Lower lobe of right lung (tissue), 2 donors: ENCODE data around the gene CTNS. TPM values are rescaled to one million over a fixed set of nuclear protein-coding genes. Genes with fewer than 3 reads are reported as not detected.

ENCODE experiments used
- ATAC-seq, 2 donors: fragments of 200-7000 bp; cut with Tn5 transposase; one replicate each; pipeline ENCODE4 v1.9.1; 2020 to 2022; ENCODE audit warnings: mild to moderate bottlenecking in 2 of 2, moderate library complexity in 2 of 2
- DNase-seq: peaks from one replicate; pipeline ENCODE4 v3.0.0-alpha.2; 2020
- H3K27ac ChIP-seq: fragments of 200-600 bp; one replicate; pipeline ENCODE4 v1.8.0; 2022
- H3K27me3 ChIP-seq: fragments of 200-600 bp; one replicate; pipeline ENCODE4 v1.8.0; 2022; ENCODE audit warnings: low read depth
- H3K36me3 ChIP-seq: fragments of 200-600 bp; one replicate; pipeline ENCODE4 v1.8.0; 2022; ENCODE audit warnings: mild to moderate bottlenecking
- H3K4me1 ChIP-seq: fragments of 200-600 bp; one replicate; pipeline ENCODE4 v1.8.0; 2022
- H3K4me3 ChIP-seq: fragments of 200-600 bp; one replicate; pipeline ENCODE4 v1.8.0; 2022; ENCODE audit warnings: mild to moderate bottlenecking
- H3K9me3 ChIP-seq: fragments of 200-600 bp; one replicate; pipeline ENCODE4 v1.8.0; 2022
- intact Hi-C: fragments of 100-400 bp; cut with DNase I; formaldehyde crosslinking; loops from one replicate; pipeline ENCODE4 v1.11.0; 2022
- total RNA-seq: library from RNA; stranded (reverse); fragmentation: NEBNext Ultra II Directional; extraction: Animal tissue kit (Norgen Biotek cat#: 25700); gene quantifications from one replicate; pipeline ENCODE4 v1.2.1, GENCODE V29; 2021
- TF ChIP-seq, protein P1 (sequence below): fragments of 200-600 bp; IDR thresholded peaks from one replicate; pipeline ENCODE4 v1.8.0; 2022; ENCODE audit warnings: antibody characterized with exemption, mild to moderate bottlenecking
- donor health status: DM: no; HTN: yes; CAD: no; lungs with severe emphysema.

The CTNS gene
- total RNA-seq, 1 donor from 2014 or later = 21.1 TPM

DNA sequence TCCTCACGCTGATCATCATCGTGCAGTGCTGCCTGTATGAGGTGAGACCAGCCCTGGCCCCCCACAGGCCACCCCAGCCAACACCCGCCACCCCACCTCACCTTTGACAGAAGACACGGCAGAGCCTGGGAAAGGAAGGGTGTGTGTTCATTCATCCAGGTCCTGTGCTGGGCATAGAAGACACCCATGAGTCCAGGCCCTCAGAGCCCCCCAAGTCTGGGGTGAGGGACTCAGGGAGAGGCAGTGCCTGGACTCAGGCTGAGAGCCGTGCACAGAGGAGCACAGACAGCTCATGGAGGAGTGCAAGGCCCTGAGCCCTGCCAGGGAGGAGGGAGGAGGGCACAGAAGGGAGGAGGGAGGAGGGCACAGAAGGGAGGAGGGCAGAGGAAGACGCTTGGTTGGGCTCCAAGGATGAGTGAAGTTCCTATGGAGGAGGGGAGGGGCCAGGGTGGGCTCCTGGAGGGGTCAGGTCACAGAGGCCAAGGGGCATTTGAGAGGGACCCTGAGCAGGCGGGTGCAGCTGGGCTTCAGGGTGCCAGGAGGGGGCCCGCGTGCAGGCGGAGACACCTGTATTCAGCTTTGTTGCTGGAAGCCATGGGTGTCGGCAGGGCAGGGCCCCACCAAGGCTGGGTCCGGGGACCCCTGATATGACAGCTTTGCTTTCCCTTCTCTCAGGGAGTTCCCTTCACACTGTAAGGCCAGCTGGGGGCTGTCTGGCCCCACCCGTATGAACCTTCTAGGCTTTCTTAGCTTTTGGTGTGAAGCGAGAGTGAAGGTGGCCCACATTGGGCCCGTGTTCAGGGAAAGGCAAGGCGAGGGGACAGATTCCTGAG is 20.4 kb downstream of the CTNS start:
- TF ChIP-seq, protein P1, sequence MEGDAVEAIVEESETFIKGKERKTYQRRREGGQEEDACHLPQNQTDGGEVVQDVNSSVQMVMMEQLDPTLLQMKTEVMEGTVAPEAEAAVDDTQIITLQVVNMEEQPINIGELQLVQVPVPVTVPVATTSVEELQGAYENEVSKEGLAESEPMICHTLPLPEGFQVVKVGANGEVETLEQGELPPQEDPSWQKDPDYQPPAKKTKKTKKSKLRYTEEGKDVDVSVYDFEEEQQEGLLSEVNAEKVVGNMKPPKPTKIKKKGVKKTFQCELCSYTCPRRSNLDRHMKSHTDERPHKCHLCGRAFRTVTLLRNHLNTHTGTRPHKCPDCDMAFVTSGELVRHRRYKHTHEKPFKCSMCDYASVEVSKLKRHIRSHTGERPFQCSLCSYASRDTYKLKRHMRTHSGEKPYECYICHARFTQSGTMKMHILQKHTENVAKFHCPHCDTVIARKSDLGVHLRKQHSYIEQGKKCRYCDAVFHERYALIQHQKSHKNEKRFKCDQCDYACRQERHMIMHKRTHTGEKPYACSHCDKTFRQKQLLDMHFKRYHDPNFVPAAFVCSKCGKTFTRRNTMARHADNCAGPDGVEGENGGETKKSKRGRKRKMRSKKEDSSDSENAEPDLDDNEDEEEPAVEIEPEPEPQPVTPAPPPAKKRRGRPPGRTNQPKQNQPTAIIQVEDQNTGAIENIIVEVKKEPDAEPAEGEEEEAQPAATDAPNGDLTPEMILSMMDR = no peak
- Histone ChIP-seq H3K4me3 (no peak overlapping the region), H3K4me1 (peaks cover 15% of the 10 kb centered on the region), H3K36me3 (peaks cover 34% of the 10 kb centered on the region), H3K27me3 (no peaks in the 10 kb centered on the region), H3K27ac (no peak overlapping the region), H3K9me3 (no peaks in the 10 kb centered on the region)
- ATAC-seq (no peak), DNase-seq (no peak)
- intact Hi-C loops = no loop called here

DNA sequence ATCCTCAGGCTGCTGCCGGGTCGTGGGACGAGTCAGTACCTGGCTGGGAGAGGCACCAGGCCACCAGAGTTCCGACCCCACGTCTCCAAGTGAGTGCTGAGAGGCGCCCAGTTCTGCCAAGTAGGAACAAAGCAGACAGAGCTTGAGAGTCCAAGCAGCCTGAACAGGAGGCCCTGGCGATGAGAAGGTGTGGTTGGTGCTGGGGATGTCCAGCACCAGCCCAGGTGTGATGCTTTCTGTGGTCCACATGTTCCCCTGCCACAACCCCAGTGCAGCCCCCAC is 21.0 kb downstream of the CTNS start:
- Histone ChIP-seq H3K4me1 (peaks cover 15% of the 10 kb centered on the region), H3K27ac (no peak overlapping the region), H3K36me3 (peaks cover 40% of the 10 kb centered on the region), H3K4me3 (no peak overlapping the region), H3K9me3 (no peaks in the 10 kb centered on the region), H3K27me3 (no peaks in the 10 kb centered on the region)
- TF ChIP-seq, protein P1 = no peak
- ATAC-seq (no peak), DNase-seq (no peak)
- intact Hi-C loops = no loop called here

DNA sequence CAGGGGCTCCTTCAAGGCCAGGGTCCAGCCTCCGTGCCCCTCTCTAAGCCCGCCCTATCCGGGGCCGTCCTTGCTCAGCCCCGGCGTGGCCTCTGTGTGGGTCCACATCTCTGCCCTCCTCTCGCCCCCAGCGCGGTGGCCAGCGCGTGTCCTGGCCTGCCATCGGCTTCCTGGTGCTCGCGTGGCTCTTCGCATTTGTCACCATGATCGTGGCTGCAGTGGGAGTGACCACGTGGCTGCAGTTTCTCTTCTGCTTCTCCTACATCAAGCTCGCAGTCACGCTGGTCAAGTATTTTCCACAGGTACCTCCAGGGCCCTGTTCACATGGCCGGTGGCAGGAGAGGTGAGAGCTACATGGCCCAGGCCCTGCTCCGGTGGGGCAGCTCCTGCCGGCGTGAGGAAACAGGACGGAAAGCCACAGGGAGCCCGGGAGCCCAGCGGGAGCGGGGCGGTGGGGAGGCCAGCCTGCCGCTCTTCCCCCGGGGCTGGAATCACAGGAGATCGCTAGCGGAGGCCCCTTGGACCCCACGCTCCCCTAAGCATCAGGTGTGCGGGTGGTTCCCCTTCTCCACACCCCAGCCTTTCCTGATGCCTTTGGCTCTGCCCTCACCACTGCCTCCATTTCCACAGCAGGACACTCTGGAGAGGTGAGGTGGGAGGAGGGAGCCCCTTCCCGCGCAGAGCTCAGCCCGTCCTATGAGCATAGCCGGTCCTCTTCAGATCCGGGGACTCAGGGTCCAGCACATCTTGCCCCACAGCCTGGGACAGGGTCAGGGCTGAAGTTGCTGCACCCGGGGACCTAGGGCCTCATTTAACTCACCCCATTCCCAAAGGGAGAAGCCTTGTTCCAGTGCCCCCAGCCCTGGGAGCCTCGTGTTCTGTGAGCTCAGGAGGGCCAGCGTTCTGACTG is 21.6 kb downstream of the CTNS start:
- no peak for DNase-seq
- Histone ChIP-seq H3K4me1 (peaks cover 15% of the 10 kb centered on the region), H3K4me3 (no peak overlapping the region), H3K36me3 (peaks cover 46% of the 10 kb centered on the region), H3K9me3 (no peaks in the 10 kb centered on the region), H3K27me3 (no peaks in the 10 kb centered on the region), H3K27ac (no peak overlapping the region)
- no peak for ATAC-seq
- TF ChIP-seq, protein P1 = no peak
- intact Hi-C loops = no loop called here

DNA sequence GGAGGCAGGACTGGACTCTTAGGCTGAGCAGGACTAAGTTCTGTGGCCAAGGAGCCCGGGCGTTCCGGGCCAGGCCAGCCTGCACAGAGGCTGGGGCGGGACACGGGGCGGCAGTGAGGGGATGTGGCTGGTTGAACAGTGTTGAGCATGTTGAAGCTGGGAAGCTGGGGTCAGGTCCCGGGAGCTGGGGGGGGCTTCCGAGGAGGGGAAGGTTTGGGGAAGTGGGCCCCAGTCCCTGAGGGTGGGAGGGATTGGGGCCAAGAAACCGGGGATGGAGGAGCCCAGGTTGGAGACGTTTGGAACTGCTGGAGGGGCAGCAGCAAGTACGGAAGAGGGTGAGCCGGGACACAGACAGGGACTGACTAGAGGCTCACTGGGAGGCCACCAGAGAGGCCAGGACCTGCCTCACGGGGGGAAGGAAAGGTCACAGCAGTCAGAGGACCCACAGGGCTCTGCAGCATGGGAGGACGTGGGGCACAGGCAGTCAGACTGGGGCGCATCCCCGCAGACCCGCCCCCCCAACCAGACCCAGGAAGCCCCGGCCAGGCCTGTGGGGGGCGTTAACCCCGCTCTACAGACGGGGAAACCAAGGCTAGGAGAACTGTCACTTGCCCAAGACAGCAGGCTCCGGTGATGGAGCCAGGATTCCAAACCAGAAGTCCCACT is 22.4 kb downstream of the CTNS start:
- peak overlapping the region; percentile 53 for H3K27ac ChIP-seq
- H3K9me3 ChIP-seq = no peaks in the 10 kb centered on the region
- peaks cover 15% of the 10 kb centered on the region for H3K4me1 ChIP-seq
- H3K4me3 ChIP-seq = no peak overlapping the region
- peaks cover 54% of the 10 kb centered on the region for H3K36me3 ChIP-seq
- no peak for DNase-seq
- no peaks in the 10 kb centered on the region for H3K27me3 ChIP-seq
- TF ChIP-seq, protein P1 = no peak
- no peak for ATAC-seq
- intact Hi-C loops = no loop called here

DNA sequence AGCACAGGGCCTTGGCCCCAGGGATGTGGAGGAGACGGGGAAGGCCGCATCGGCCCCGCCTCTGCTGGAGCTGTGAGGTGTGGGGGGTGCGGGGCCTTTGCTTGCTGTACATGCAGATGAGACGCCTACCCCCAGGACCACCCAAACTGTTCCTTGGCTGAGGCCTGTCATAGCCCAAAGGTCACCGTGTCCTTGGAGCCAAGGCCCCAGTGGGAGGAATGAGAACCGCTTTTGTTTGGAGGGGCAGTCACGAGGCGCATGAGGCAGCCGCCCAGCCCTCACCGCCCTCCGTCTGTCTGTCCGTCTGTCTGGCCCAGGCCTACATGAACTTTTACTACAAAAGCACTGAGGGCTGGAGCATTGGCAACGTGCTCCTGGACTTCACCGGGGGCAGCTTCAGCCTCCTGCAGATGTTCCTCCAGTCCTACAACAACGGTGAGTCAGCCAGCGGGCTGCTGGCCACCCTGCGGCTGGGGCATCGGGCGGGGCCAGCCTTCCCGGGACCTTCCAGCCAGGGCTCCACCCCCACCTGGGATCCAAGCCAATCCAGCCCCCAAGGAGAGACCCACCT is 23.1 kb downstream of the CTNS start:
- ATAC-seq (peak; percentile 29 to 54), DNase-seq (no peak)
- H3K9me3 ChIP-seq = no peaks in the 10 kb centered on the region
- H3K4me1 ChIP-seq = peaks cover 15% of the 10 kb centered on the region
- peak overlapping the region; percentile 53 for H3K27ac ChIP-seq
- TF ChIP-seq, protein P1 = no peak
- peaks cover 61% of the 10 kb centered on the region for H3K36me3 ChIP-seq
- intact Hi-C loops = no loop called here
- H3K4me3 ChIP-seq = no peak overlapping the region
- H3K27me3 ChIP-seq = no peaks in the 10 kb centered on the region
